ENCODE data around the gene JADE2.

Gene JADE2

DNA sequence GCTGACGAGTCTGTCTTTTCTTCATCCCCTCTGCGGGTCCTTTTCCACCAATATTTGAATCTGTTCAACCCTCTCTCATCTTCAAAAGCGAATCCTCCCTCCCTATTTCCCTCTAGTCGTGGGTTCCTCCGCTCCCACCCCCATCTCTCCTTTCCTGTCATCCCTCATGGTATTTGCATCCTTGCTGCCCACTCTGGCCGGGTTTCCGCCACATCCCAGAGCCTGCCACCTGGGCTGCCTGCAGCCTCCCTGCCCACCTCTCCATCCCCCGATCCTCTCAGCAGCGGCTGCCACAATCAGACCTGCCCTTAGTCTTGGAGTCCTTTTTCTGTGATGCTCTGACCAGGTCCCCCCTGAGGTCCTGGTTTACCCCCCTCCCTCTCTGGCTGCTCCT is 44.9 kb downstream of the JADE2 start:
- no peak for DNase-seq (ENCODE audit: low spot score)

- DNase-seq (ENCODE audit: low spot score), result no peak
Observed at GRCh38 chr5:134570886-134571285, 45.4 kb downstream of the JADE2 start.

DNA sequence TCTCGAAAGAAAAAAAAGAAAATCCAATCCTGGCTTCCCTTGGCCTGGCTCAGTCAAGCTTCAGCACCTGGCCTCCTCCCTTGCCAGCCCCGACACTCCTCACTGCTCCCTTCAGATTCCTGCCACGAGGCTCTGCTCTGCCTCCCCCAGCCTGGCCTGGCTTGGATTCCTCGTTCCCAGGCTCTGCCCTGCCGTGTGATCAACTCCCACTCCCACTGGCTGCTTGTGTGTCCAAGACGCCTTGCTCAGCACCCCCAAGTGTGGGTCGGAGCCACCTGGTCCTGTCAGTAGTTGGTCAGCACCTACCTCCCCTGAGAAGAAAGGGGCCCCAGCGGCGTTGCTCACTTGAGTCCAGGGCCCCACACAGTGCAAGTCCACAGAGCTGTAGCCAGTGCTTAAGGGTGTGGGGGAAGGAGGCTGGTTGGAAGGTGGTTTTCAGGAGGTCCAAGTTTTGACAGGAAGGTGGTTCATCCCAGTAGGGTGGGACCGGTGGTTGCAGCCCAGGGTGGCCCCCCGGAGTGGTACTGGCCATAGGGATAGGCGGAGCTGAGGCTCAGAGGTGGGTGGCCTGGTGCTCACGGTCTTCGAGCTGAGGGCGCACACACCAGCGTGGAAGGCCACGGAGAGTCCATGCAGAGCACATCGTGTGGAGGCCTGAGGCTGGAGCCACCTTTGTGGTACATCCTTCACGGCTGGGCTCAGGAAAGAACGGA is 46.4 kb downstream of the JADE2 start:
- no peak for DNase-seq (ENCODE audit: low spot score)

GRCh38 chr5:134572811-134573210 is 47.3 kb downstream of the JADE2 start:
- no peak for DNase-seq (ENCODE audit: low spot score)

- no peak for DNase-seq (ENCODE audit: low spot score)
Observed at GRCh38 chr5:134574521-134574920, 49.1 kb downstream of the JADE2 start.

GRCh38 chr5:134575316-134575715 is 49.8 kb downstream of the JADE2 start:
- no peak for DNase-seq (ENCODE audit: low spot score)

DNA sequence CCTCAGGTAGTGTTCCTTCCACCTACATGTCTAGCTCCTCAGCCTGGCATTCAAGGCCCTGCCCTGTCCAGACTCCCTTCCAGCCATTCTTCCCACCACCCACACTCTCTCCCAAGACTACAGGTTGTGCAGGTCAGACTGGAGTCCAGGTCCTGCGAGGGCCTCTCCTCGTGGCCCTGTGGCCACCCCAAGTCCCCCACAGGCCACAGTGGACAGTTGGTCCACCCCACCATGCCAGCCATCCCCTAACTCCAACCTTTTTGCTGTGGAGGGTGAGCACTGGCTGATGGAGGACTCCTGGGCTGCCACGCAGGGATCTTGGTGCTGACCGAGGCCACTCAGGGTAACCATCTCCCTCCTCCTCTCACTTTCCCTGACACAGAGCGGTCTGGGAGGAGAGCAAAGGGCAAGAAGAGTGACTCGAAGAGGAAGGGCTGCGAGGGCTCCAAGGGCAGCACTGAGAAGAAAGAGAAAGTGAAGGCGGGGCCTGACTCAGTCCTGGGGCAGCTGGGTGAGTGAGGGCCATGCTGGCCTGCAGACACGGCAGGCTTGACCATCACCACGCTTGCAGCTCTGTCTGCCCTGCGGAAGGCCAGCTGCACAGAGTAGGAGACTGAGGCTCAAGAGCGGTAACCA is 51.0 kb downstream of the JADE2 start:
- no peak for DNase-seq (ENCODE audit: low spot score)

DNA sequence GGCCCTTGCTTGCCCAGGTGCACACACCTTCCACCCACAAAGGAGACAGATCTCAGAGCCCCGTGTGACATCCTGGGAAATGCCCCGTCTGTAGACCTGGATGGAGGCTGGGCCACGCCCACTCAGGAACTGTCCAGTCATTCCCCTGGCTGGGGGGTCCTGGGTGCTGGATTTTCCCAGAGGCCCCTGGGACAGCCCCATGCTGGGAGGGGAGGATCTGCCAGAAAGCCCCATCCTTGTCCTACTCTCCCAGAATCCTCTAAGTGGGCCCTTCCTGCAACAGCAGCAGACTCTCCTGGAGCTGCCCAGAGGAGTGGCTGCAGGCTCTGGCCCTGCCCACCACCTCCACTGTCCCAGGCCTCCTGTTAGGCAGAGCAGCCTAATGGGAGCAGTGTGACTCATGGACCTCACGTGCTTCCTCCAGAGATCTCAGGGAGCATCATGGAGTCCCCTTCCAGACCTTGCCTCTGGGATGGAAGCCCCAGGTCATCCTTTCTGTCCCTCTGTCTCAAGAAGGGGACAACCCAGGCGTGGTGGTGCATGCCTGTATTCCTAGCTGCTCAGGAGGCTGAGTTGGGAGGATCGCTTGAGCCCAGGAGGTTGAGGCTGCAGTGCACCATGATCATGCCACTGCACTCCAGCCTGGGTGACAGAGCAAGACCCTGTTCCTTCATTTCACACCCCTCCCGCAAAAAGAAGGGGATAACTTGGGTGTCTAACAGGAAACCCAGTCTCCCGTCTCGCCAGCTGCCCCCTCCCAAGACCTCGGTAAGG is 51.7 kb downstream of the JADE2 start:
- DNase-seq (ENCODE audit: low spot score), result peak; percentile 68

DNA sequence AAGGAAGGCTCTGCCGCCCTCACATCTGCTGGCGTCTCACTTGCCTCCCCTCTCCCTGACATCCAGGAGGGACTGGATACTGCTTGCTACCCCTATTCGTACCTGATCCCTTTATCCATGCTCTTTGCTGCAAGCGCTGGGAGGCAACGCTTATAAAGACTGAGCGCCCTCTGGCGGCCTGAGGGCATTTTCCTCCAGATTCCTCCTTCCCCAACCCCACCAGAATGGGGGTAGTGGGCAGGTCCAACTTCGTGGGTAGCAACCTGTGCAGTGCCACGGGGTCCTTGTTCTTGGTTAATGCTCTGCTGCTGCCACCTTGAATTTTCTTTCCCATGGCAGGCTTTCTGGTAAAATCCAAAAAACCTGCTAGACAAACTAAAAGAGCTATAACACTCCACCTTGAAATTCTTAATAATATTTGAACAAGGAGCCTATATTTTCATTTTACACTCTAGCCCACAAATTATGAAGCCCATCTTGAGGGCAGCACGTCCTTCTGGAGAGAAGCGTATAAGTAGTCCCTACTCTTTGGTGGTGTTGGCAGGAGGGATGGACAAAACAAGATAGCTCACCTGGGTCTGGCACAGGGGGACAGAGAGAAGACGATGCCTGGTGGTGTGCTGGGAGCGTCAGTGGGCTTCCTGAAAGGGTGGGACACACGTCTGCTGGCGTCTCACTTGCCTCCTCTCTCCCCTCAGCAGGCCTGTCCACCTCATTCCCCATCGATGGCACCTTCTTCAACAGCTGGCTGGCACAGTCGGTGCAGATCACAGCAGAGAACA is 52.5 kb downstream of the JADE2 start:
- DNase-seq (ENCODE audit: low spot score), result peak; percentile 49

GRCh38 chr5:134578578-134579283 is 53.3 kb downstream of the JADE2 start:
- no peak for DNase-seq (ENCODE audit: low spot score)

DNA sequence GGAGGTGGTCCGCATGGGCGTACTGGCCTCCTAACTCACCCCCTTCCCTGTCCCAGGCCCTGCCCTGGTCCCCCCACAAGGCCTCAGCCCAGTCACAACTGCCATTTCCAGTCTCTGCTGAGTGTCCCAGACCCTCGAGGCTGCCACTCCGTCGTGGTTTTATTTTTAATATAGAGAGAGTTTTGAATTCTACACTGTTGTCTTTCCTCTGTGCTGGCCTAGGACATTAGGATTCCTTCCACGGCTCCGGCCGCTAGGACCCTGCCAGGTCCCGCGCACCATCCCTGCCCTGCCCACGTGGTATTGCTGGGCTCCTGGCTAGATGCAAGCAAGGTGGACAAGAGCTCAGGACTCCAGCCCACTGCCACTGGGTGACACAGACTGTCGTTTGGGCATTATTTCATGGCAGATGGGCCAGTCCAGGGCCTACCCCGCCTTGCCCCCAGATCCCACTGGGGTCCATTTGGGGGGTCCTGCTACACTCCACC is 53.9 kb downstream of the JADE2 start:
- DNase-seq (ENCODE audit: low spot score), result no peak

- DNase-seq (ENCODE audit: low spot score), result no peak
Observed at GRCh38 chr5:134580001-134580460, 54.6 kb downstream of the JADE2 start.

GRCh38 chr5:134581241-134581981 is 55.9 kb downstream of the JADE2 start:
- DNase-seq (ENCODE audit: low spot score), result no peak

DNA sequence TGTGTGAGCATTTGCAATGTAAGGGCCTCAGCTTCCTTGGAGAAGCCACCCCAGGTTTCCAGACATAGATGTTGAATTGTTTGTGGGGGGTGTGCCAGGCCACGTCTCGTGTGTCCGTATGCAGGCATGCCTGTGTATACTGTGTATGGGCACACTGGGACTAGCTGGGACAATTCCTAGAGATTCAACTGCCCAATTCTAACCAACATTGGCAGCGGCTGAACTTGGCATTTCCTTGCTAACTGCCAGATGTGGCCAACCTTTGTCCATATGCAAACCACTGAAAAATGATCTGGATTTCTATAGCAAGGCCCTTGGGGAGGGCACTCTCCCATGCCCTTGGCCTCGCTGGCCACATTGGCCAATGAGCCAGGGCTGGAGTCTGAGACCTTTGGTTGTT is 56.8 kb downstream of the JADE2 start:
- no peak for DNase-seq (ENCODE audit: low spot score)

- DNase-seq (ENCODE audit: low spot score), result no peak
Observed at GRCh38 chr5:134582941-134583340, 57.5 kb downstream of the JADE2 start.

GRCh38 chr5:134583766-134584165 is 58.3 kb downstream of the JADE2 start:
- no peak for DNase-seq (ENCODE audit: low spot score)

- no peak for DNase-seq (ENCODE audit: low spot score)
Observed at GRCh38 chr5:134584662-134585061, 59.2 kb downstream of the JADE2 start.

GRCh38 chr5:134585966-134586365 is 60.5 kb downstream of the JADE2 start:
- no peak for DNase-seq (ENCODE audit: low spot score)

DNA sequence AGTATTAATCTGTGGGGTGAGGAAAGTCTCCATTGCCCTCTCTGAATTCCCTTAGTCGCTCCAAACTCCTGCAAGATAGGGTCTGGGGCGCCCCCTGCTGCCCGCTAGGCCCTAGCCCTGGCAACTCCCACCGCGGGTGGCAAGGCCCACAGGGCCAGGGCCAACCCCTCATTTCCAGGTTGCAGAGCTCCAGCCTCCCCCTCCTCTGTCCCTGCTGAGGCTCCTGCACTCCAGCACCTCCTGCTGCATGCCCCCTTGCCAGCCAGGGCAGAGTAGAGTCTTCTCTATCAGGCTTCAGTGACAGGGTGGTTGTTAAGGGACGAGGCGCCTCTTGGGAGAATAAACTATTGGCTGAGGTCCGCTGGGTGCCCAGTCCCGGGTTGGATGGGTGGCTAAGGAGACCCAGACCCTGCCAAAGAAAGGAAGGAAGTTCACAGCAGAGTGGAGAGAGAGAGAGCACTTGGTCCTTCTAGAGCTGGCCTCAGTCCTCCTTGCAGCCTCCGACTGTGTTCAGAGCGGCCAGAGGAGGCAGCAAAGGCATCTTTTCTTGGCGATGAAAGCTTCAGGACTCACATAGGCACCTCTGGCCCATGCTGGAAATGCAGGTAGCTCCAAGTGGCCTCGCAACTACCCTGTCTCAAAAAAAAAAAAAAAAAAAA is 61.5 kb downstream of the JADE2 start:
- DNase-seq (ENCODE audit: low spot score), result peak; percentile 56

GRCh38 chr5:134590992-134591659 is 65.7 kb downstream of the JADE2 start:
- no peak for DNase-seq (ENCODE audit: low spot score)

All from COLO829 (cell line).